ENCODE results near the gene FGD2. TPM values are rescaled to one million over a fixed set of nuclear protein-coding genes. Genes with fewer than 3 reads are reported as not detected.
"Not testable (repeated sequence)": the region's sequence is repeated elsewhere in the genome, so short reads cannot be mapped to it uniquely, and the experiment has no call there.

FGD2 gene
- polyA plus RNA-seq, 4 donors = 1.1 to 11.6 (median 7.3) TPM

DNA sequence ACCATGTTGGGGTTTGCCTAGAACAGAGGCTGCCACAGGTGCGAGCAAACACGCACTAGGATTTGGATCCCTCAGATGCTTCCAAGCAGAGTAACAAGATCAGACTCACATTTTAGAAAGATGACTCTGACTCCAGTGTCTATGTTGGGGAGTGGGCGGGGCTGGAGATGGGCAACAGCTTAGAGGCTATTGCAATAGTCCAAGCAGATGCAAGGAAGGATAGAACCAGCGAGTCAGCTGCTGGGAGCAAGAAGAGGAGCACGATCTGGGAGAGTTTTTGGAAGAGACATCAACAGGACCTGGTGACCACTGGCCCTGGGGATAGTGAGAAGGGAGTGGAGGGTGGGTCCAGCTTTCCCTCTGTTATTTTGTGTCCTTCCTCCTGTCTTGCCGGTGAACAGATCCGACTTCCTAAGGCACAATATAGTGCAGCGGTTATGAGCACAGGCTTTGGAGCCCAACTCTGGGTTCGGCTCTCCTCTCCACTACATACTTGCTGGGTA lies 52.7 kb downstream of the FGD2 start:
- peaks cover 0 to 3% (median 0%) of the 10 kb centered on the region in 3 donors for H3K36me3 ChIP-seq (ENCODE audit: control insufficient read depth in 3 of 3, insufficient read depth in 2 of 3, low read depth in 1 of 3, low read length in 3 of 3)
- FAIRE-seq (no peak), DNase-seq (no peak)
- 92 to 96% (median 94%) methylated on average over 9 of the region's 9 CpGs for WGBS, 3 donors
- no peaks in the 10 kb centered on the region for H3K9me3 ChIP-seq (ENCODE audit: control insufficient read depth in 2 of 2, insufficient read depth in 1 of 2, low read depth in 1 of 2, low read length in 1 of 2)
- no peaks in the 10 kb centered on the region for H3K27me3 ChIP-seq (ENCODE audit: control insufficient read depth in 3 of 3, insufficient read depth in 3 of 3, low read length in 3 of 3)
- no peak overlapping the region for H3K27ac ChIP-seq (ENCODE audit: low read depth in 1 of 3, low read length in 2 of 3)
- H3K4me1 ChIP-seq (ENCODE audit: control insufficient read depth in 3 of 3, insufficient read depth in 2 of 3, low read depth in 1 of 3, low read length in 2 of 3) = peaks cover 2 to 30% (median 3%) of the 10 kb centered on the region in 3 donors
- H3K4me3 ChIP-seq (ENCODE audit: low read depth in 1 of 3, low read length in 3 of 3) = no peak overlapping the region

DNA sequence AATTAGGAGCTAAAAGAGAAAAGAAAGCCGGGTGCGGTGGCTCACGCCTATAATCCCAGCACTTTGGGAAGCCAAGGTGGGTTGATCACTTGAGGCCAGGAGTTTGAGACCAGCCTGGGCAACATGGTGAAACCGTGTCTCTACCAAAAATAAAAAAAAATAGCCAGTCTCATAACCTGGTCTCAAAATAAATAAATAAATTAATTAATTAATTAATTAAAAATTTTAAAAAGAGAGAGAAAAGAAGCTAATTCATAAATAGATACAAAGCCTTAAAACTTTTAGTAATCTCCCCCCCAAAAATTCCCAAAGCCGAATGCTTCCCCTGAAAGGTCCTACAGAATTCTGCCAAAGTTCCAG lies 53.5 kb downstream of the FGD2 start:
- FAIRE-seq; DNase-seq; H3K4me3 ChIP-seq (ENCODE audit: low read depth in 1 of 3, low read length in 3 of 3); H3K27me3 ChIP-seq (ENCODE audit: control insufficient read depth in 3 of 3, insufficient read depth in 3 of 3, low read length in 3 of 3); H3K36me3 ChIP-seq (ENCODE audit: control insufficient read depth in 3 of 3, insufficient read depth in 2 of 3, low read depth in 1 of 3, low read length in 3 of 3); H3K9me3 ChIP-seq (ENCODE audit: control insufficient read depth in 2 of 2, insufficient read depth in 1 of 2, low read depth in 1 of 2, low read length in 1 of 2): not testable (repeated sequence)
- 62 to 82% (median 79%) methylated on average over 5 of the region's 5 CpGs for WGBS, 3 donors
- Histone ChIP-seq H3K4me1 (ENCODE audit: control insufficient read depth in 3 of 3, insufficient read depth in 2 of 3, low read depth in 1 of 3, low read length in 2 of 3) (peaks cover 2 to 30% (median 3%) of the 10 kb centered on the region in 3 donors), H3K27ac (ENCODE audit: low read depth in 1 of 3, low read length in 2 of 3) (peak overlapping the region in 1 of 3 donors; percentile 82)

DNA sequence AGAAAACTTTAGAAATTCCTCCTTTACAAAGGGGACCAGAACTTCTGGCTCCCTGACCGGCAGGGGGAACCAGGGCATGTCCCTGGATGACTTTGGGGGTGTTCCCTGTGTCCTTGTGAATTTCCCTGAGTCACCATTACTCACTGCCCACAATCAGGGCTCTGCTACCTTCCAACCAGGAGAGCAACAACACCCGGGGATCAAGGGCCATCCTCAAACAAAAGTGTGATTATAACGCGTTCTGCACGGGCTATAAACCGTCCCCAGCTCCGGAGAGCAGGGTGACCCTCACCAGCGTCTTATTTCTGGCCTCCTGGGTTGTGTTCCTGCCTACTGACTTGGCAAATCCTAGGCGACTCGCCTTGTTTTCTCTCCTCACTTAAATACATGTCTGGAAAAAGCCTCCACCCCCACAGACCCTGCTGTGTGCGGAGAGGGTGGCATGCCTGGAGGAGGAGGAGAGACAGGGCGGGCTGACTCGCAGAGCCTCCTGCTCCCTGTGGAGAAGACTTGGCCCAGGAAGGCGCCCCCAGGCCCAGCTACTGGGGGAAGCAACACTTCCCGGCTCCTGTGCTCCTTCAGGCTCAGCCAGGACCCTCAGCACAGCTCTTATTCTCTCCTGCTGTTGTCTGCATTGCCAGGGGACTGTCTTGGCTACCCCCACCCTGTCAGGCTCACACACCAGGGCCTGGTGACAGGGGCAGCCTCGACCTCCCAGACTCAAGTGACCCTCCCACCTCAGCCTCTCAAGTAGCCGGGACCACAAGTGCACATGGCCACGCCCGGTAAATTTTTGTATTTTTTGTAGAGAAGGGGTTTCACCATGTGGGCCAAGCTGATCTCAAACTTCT lies 54.1 kb downstream of the FGD2 start:
- Histone ChIP-seq H3K36me3 (ENCODE audit: control insufficient read depth in 3 of 3, insufficient read depth in 2 of 3, low read depth in 1 of 3, low read length in 3 of 3) (peaks cover 0 to 3% (median 0%) of the 10 kb centered on the region in 3 donors), H3K4me3 (ENCODE audit: low read depth in 1 of 3, low read length in 3 of 3) (peak overlapping the region in 1 of 3 donors; percentile 12), H3K27ac (ENCODE audit: low read depth in 1 of 3, low read length in 2 of 3) (peak overlapping the region; percentile 61 to 86 (median 82)), H3K9me3 (ENCODE audit: control insufficient read depth in 2 of 2, insufficient read depth in 1 of 2, low read depth in 1 of 2, low read length in 1 of 2) (no peaks in the 10 kb centered on the region), H3K4me1 (ENCODE audit: control insufficient read depth in 3 of 3, insufficient read depth in 2 of 3, low read depth in 1 of 3, low read length in 2 of 3) (peaks cover 2 to 30% (median 3%) of the 10 kb centered on the region in 3 donors), H3K27me3 (ENCODE audit: control insufficient read depth in 3 of 3, insufficient read depth in 3 of 3, low read length in 3 of 3) (no peaks in the 10 kb centered on the region)
- FAIRE-seq (no peak), DNase-seq (peak; percentile 92 to 95)
- WGBS, 3 donors = 32 to 50% (median 44%) methylated on average over 19 of the region's 19 CpGs

DNA sequence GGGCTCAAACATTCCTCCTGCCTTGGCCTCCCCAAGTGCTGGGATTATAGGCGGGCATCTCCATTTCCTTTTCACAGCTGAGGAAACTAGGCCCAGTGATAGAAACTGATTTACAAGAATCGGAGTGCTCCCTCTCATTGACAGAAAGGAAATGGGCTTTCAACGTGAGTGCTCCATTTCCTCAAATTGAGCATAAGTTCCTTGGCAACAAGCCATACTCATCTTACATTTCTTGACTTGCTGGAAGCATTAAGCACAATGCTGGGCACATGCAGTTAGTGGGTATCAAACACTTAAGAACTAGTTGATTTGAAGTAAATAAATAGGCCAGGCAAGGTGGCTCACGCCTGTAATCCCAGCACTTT lies 54.7 kb downstream of the FGD2 start:
- peak overlapping the region; percentile 61 to 86 (median 82) for H3K27ac ChIP-seq (ENCODE audit: low read depth in 1 of 3, low read length in 2 of 3)
- WGBS, 3 donors = 67 to 79% (median 75%) methylated on average over 4 of the region's 4 CpGs

DNA sequence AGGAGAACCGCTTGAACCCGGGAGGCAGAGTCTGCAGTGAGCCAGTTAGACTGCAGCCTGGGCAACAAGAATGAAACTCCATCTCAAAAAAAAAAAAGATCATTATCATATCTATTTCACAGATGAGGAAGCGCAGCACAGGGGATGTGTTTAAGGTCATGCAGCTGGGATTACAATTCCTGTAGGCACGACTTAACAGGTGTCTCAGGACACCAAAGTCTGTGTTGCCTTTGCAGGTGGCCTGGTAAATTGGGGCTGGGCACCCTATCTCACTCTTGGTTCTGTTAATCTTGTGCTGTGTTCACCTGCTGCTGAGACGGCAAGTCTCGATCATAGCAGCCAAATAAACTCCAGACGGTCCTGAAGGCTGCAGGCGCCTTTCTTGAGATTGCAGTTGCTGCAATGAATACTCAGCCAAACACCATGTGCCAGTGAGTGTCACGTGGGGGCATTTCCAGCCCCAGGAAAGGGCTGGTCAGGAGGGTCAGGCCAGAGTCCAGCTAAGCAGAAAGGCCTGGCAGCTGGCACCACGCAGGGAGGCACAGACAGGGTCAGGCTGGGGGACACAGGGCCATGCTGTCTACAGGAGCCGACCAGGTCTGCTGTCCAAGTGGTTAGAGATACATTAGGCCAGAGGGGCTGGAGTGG lies 55.8 kb downstream of the FGD2 start:
- 12 to 66% (median 49%) methylated on average over 11 of the region's 11 CpGs for WGBS, 3 donors
- Histone ChIP-seq H3K36me3 (ENCODE audit: control insufficient read depth in 3 of 3, insufficient read depth in 2 of 3, low read depth in 1 of 3, low read length in 3 of 3) (peaks cover 0 to 3% (median 0%) of the 10 kb centered on the region in 3 donors), H3K4me1 (ENCODE audit: control insufficient read depth in 3 of 3, insufficient read depth in 2 of 3, low read depth in 1 of 3, low read length in 2 of 3) (peaks cover 2 to 30% (median 3%) of the 10 kb centered on the region in 3 donors), H3K27ac (ENCODE audit: low read depth in 1 of 3, low read length in 2 of 3) (peak overlapping the region in 2 of 3 donors; percentile 70 to 82), H3K4me3 (ENCODE audit: low read depth in 1 of 3, low read length in 3 of 3) (no peak overlapping the region), H3K27me3 (ENCODE audit: control insufficient read depth in 3 of 3, insufficient read depth in 3 of 3, low read length in 3 of 3) (no peaks in the 10 kb centered on the region), H3K9me3 (ENCODE audit: control insufficient read depth in 2 of 2, insufficient read depth in 1 of 2, low read depth in 1 of 2, low read length in 1 of 2) (no peaks in the 10 kb centered on the region)
- DNase-seq (peak; percentile 72 to 86), FAIRE-seq (no peak)

More for the DNA sequence above, 54.7 kb downstream of the FGD2 start:
- H3K27me3 ChIP-seq (ENCODE audit: control insufficient read depth in 3 of 3, insufficient read depth in 3 of 3, low read length in 3 of 3) = no peaks in the 10 kb centered on the region
- no peak for DNase-seq
- no peak for FAIRE-seq
- peaks cover 0 to 3% (median 0%) of the 10 kb centered on the region in 3 donors for H3K36me3 ChIP-seq (ENCODE audit: control insufficient read depth in 3 of 3, insufficient read depth in 2 of 3, low read depth in 1 of 3, low read length in 3 of 3)
- H3K9me3 ChIP-seq (ENCODE audit: control insufficient read depth in 2 of 2, insufficient read depth in 1 of 2, low read depth in 1 of 2, low read length in 1 of 2) = no peaks in the 10 kb centered on the region
- H3K4me3 ChIP-seq (ENCODE audit: low read depth in 1 of 3, low read length in 3 of 3) = no peak overlapping the region
- H3K4me1 ChIP-seq (ENCODE audit: control insufficient read depth in 3 of 3, insufficient read depth in 2 of 3, low read depth in 1 of 3, low read length in 2 of 3) = peaks cover 2 to 30% (median 3%) of the 10 kb centered on the region in 3 donors

DNA sequence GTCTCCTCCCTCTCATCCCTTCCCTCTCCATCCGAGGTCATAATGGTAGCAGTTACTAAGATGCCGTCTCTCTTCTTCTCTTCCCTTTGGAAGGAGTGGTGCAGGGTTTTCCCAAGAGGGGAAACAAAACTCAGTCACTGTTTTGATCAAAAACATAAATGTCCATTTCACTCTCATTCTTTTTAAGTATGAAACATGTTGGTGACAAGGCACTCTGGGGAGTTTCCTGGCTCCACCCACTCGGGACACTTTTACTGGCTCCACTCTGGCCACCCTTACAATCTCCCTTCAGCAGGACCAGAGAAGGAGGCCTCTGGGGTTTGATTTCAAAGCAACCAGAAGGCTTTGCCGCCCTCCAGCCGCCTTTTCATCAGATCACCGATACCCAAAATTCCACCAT lies 57.0 kb downstream of the FGD2 start:
- Histone ChIP-seq H3K27me3 (ENCODE audit: control insufficient read depth in 3 of 3, insufficient read depth in 3 of 3, low read length in 3 of 3) (no peaks in the 10 kb centered on the region), H3K9me3 (ENCODE audit: control insufficient read depth in 2 of 2, insufficient read depth in 1 of 2, low read depth in 1 of 2, low read length in 1 of 2) (no peaks in the 10 kb centered on the region), H3K4me1 (ENCODE audit: control insufficient read depth in 3 of 3, insufficient read depth in 2 of 3, low read depth in 1 of 3, low read length in 2 of 3) (peaks cover 2 to 30% (median 3%) of the 10 kb centered on the region in 3 donors), H3K36me3 (ENCODE audit: control insufficient read depth in 3 of 3, insufficient read depth in 2 of 3, low read depth in 1 of 3, low read length in 3 of 3) (peaks cover 0 to 3% (median 0%) of the 10 kb centered on the region in 3 donors), H3K4me3 (ENCODE audit: low read depth in 1 of 3, low read length in 3 of 3) (no peak overlapping the region), H3K27ac (ENCODE audit: low read depth in 1 of 3, low read length in 2 of 3) (no peak overlapping the region)
- WGBS, 3 donors = 86 to 92% (median 91%) methylated on average over 6 of the region's 6 CpGs
- FAIRE-seq (no peak), DNase-seq (no peak)

DNA sequence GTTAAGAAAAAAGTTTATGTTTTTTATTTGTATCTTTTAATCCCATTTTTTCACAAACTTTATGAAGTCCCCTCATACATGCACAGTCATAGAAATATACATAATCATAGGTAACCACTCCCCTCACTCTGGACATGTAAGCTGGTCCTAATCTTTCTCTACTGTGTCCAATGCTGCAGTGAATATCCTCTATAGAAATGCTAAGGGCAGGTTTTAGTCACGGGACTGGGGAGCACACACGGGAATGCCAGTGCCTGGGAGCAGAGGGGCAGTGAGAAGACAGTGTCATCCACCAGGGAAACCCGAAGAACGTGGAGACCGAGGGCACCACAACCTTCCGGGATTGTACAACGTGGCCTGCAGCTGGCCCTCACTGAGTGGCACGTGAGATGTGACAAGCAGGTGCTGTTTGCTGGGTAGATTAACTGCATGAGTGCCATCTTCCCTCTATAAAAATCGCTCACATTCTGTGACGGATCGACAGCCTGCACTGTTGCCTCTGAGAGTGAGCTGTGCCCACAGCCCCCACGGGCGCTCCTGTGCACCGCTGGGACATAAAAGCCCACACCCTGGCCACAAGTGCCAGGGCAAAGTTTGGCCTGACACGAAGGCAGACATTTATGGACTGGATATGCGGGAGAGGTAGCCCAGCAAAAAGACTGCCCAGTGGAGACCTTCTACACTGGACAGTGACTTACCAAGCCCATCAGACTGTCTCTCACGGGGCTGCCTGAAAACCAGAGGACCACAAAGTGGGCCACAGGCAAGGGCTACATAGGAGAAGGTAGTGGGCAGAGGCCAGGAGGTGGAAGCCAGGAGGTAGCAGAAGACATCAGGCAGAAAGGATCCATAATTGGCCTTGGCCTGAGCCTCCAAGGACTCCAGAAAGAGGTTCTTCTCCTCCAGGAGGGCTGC lies 63.2 kb downstream of the FGD2 start:
- no peaks in the 10 kb centered on the region for H3K36me3 ChIP-seq (ENCODE audit: control insufficient read depth in 3 of 3, insufficient read depth in 2 of 3, low read depth in 1 of 3, low read length in 3 of 3)
- H3K4me1 ChIP-seq (ENCODE audit: control insufficient read depth in 3 of 3, insufficient read depth in 2 of 3, low read depth in 1 of 3, low read length in 2 of 3) = no peaks in the 10 kb centered on the region
- WGBS, 3 donors = 44 to 86% (median 77%) methylated on average over 17 of the region's 17 CpGs
- DNase-seq (peak in 1 of 2 donors; percentile 29), FAIRE-seq (no peak)
- H3K27me3 ChIP-seq (ENCODE audit: control insufficient read depth in 3 of 3, insufficient read depth in 3 of 3, low read length in 3 of 3) = no peaks in the 10 kb centered on the region
- no peak overlapping the region for H3K27ac ChIP-seq (ENCODE audit: low read depth in 1 of 3, low read length in 2 of 3)
- H3K4me3 ChIP-seq (ENCODE audit: low read depth in 1 of 3, low read length in 3 of 3) = no peak overlapping the region
- H3K9me3 ChIP-seq (ENCODE audit: control insufficient read depth in 2 of 2, insufficient read depth in 1 of 2, low read depth in 1 of 2, low read length in 1 of 2) = peaks cover 0 to 3% of the 10 kb centered on the region in 2 donors

DNA sequence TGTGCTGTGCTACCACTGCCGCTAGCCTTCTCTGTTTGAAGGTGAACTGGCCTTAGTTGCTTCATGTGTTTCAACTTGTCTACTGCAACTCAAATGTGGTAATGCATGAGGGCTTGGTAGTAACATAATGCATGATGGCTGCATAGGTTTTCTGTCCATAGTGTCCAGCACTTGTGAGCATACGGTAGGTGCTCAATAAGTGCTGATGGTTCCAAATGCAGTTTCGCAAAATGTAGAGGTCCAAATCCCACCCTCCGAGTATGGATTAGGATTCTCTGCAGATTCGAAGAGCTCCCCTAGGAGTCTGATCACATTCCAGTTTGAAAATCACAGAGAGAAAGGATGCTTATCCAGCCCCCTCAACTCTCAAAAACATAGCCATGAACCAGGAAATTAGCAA lies 64.2 kb downstream of the FGD2 start:
- WGBS, 3 donors = 88 to 93% (median 88%) methylated on average over 5 of the region's 5 CpGs
- H3K36me3 ChIP-seq (ENCODE audit: control insufficient read depth in 3 of 3, insufficient read depth in 2 of 3, low read depth in 1 of 3, low read length in 3 of 3) = no peaks in the 10 kb centered on the region
- no peaks in the 10 kb centered on the region for H3K27me3 ChIP-seq (ENCODE audit: control insufficient read depth in 3 of 3, insufficient read depth in 3 of 3, low read length in 3 of 3)
- H3K4me1 ChIP-seq (ENCODE audit: control insufficient read depth in 3 of 3, insufficient read depth in 2 of 3, low read depth in 1 of 3, low read length in 2 of 3) = no peaks in the 10 kb centered on the region
- FAIRE-seq = no peak
- no peak overlapping the region for H3K4me3 ChIP-seq (ENCODE audit: low read depth in 1 of 3, low read length in 3 of 3)
- peaks cover 0 to 3% of the 10 kb centered on the region in 2 donors for H3K9me3 ChIP-seq (ENCODE audit: control insufficient read depth in 2 of 2, insufficient read depth in 1 of 2, low read depth in 1 of 2, low read length in 1 of 2)
- no peak overlapping the region for H3K27ac ChIP-seq (ENCODE audit: low read depth in 1 of 3, low read length in 2 of 3)
- DNase-seq = no peak
